IMR-90 (cell line): ENCODE measurements around the gene ITGA1. TPM values are rescaled to one million over a fixed set of nuclear protein-coding genes. Genes with fewer than 3 reads are reported as not detected.

Experiments
- ATAC-seq: fragments of 200-7000 bp; cut with Tn5 transposase; 2 replicates; pipeline ENCODE4 v1.9.1; 2020; ENCODE audit warnings: low read depth, mild to moderate bottlenecking, moderate library complexity
- BruUV-seq: library from RNA; stranded (reverse); fragments of 400-500 nt; replicated peaks from 2 replicates; lab custom pipeline; 2021; lab: Mats Ljungman, UMichigan
- CTCF ChIA-PET: fragments of 300-600 bp; formaldehyde crosslinking; extraction: SDS; loops from one replicate; lab custom pipeline; 2021; ENCODE audit warnings: antibody characterized with exemption; lab: Yijun Ruan, JAX
- POLR2A ChIA-PET: fragments of 300-600 bp; sonication (Branson Sonifier 250); formaldehyde crosslinking; loops from one replicate; lab custom pipeline; 2022; ENCODE audit warnings: antibody characterized with exemption; ENCODE audit not compliant: unreplicated experiment; lab: Charles Lee
- DNase-seq: peaks from one replicate; pipeline ENCODE4 v3.0.0; 2013
- H2AFZ ChIP-seq: replicated peaks from 2 replicates; pipeline ENCODE3; 2013; ENCODE audit warnings: low read length, mild to moderate bottlenecking; ENCODE audit not compliant: poor library complexity
- H2AK5ac ChIP-seq: 2 replicates; pipeline ENCODE4 v1.6.1; 2013; ENCODE audit warnings: low read depth, low read length, inconsistent platforms
- H2AK9ac ChIP-seq: replicated peaks from 2 replicates; pipeline ENCODE3; 2013; ENCODE audit warnings: mild to moderate bottlenecking, low read depth, low read length, moderate library complexity; ENCODE audit not compliant: poor library complexity
- H2BK120ac ChIP-seq: 2 replicates; pipeline ENCODE4 v1.6.1; 2013; ENCODE audit warnings: low read depth, low read length, inconsistent platforms
- H2BK15ac ChIP-seq: 3 replicates; pipeline ENCODE4 v1.6.1; 2013; ENCODE audit warnings: low read depth, low read length, inconsistent platforms
- H2BK20ac ChIP-seq: 2 replicates; pipeline ENCODE4 v1.6.1; 2013; ENCODE audit warnings: low read depth, mild to moderate bottlenecking, inconsistent platforms, low read length, moderate library complexity
- H2BK5ac ChIP-seq: 2 replicates; pipeline ENCODE4 v1.6.1; 2013; ENCODE audit warnings: mild to moderate bottlenecking, low read depth, low read length, inconsistent platforms; ENCODE audit not compliant: poor library complexity, severe bottlenecking
- H3K14ac ChIP-seq: replicated peaks from 2 replicates; pipeline ENCODE4 v1.6.1; 2013; ENCODE audit warnings: low read depth, low read length, inconsistent platforms
- H3K18ac ChIP-seq: 2 replicates; pipeline ENCODE4 v1.6.1; 2013; ENCODE audit warnings: low read depth, low read length, control low read depth
- H3K23ac ChIP-seq: 2 replicates; pipeline ENCODE4 v1.6.1; 2013; ENCODE audit warnings: low read depth, low read length, inconsistent platforms
- H3K27ac ChIP-seq: 2 replicates; pipeline ENCODE4 v1.5.1; 2013; ENCODE audit warnings: mild to moderate bottlenecking, control low read depth, low read length; ENCODE audit not compliant: insufficient read depth
- H3K27me3 ChIP-seq: 2 replicates; pipeline ENCODE4 v1.6.1; 2013; ENCODE audit warnings: low read length; ENCODE audit not compliant: control insufficient read depth, insufficient read depth
- H3K36me3 ChIP-seq: 2 replicates; pipeline ENCODE4 v1.6.1; 2013; ENCODE audit warnings: low read length, mixed read lengths; ENCODE audit not compliant: control insufficient read depth, insufficient read depth
- H3K4ac ChIP-seq: 2 replicates; pipeline ENCODE4 v1.6.1; 2013; ENCODE audit warnings: low read depth, low read length, inconsistent platforms
- H3K4me1 ChIP-seq: 2 replicates; pipeline ENCODE4 v1.6.1; 2013; ENCODE audit warnings: low read length, mixed read lengths; ENCODE audit not compliant: control insufficient read depth, insufficient read depth
- H3K4me2 ChIP-seq: 2 replicates; pipeline ENCODE4 v1.6.1; 2013; ENCODE audit warnings: low read depth, mild to moderate bottlenecking, control low read depth, low read length, moderate library complexity
- H3K4me3 ChIP-seq: 2 replicates; pipeline ENCODE4 v1.5.1; 2013; ENCODE audit warnings: low read depth, mild to moderate bottlenecking, control low read depth, low read length, moderate library complexity; ENCODE audit not compliant: insufficient read depth
- H3K56ac ChIP-seq: 2 replicates; pipeline ENCODE4 v1.6.1; 2013; ENCODE audit warnings: low read length, inconsistent platforms; ENCODE audit not compliant: insufficient read depth; ENCODE audit errors: extremely low read depth
- H3K79me1 ChIP-seq, 2 experiments: 2 replicates each; pipeline ENCODE4 v1.6.1; 2013; ENCODE audit warnings: low read length in 2 of 2, inconsistent platforms in 1 of 2, low read depth in 1 of 2
- H3K9ac ChIP-seq: 2 replicates; pipeline ENCODE4 v1.6.1; 2013; ENCODE audit warnings: low read depth, low read length, control low read depth
- H3K9me1 ChIP-seq: 2 replicates; pipeline ENCODE4 v1.6.1; 2013; ENCODE audit warnings: low read length, inconsistent platforms; ENCODE audit not compliant: insufficient read depth
- H3K9me3 ChIP-seq: 2 replicates; pipeline ENCODE4 v1.6.1; 2013; ENCODE audit warnings: low read length; ENCODE audit not compliant: control insufficient read depth, insufficient read depth
- H4K20me1 ChIP-seq: 2 replicates; pipeline ENCODE4 v1.6.1; 2013; ENCODE audit warnings: low read length, inconsistent platforms; ENCODE audit not compliant: insufficient read depth
- H4K5ac ChIP-seq: 2 replicates; pipeline ENCODE4 v1.6.1; 2013; ENCODE audit warnings: mild to moderate bottlenecking, low read depth, low read length, control low read depth
- H4K8ac ChIP-seq, 2 experiments: 2 replicates each; pipeline ENCODE4 v1.6.1; 2013; ENCODE audit warnings: low read depth in 2 of 2, low read length in 2 of 2, control low read depth in 1 of 2, inconsistent platforms in 1 of 2
- H4K91ac ChIP-seq: 2 replicates; pipeline ENCODE4 v1.6.1; 2013; ENCODE audit warnings: low read depth, low read length, inconsistent platforms; ENCODE audit not compliant: insufficient read depth
- BHLHE40 ChIP-seq: fragments of 150-350 bp; IDR thresholded peaks from 2 replicates; pipeline ENCODE4 v1.6.1; 2016; ENCODE audit warnings: mild to moderate bottlenecking, low read depth, low read length
- CEBPB ChIP-seq: IDR thresholded peaks from 2 replicates; pipeline ENCODE4 v1.6.1; 2012; ENCODE audit warnings: low read depth, low read length, improper control_type of control experiment
- CHD1 ChIP-seq: IDR thresholded peaks from 2 replicates; pipeline ENCODE4 v1.6.1; 2012; ENCODE audit warnings: low read depth, low read length, improper control_type of control experiment
- CTCF ChIP-seq: conservative IDR thresholded peaks from 2 replicates; pipeline ENCODE4 v1.5.1; 2012; ENCODE audit warnings: mild to moderate bottlenecking, low read depth, low read length, improper control_type of control experiment
- FOS ChIP-seq: fragments of 150-350 bp; IDR thresholded peaks from 2 replicates; pipeline ENCODE4 v1.6.1; 2016; ENCODE audit warnings: low read depth, low read length
- MAFK ChIP-seq: IDR thresholded peaks from 2 replicates; pipeline ENCODE4 v1.6.1; 2012; ENCODE audit warnings: low read depth, low read length, improper control_type of control experiment
- MAZ ChIP-seq: IDR thresholded peaks from 2 replicates; pipeline ENCODE4 v1.6.1; 2012; ENCODE audit warnings: low read depth, mild to moderate bottlenecking, low read length, improper control_type of control experiment, moderate library complexity, borderline replicate concordance
- NFE2L2 ChIP-seq: fragments of 150-350 bp; IDR thresholded peaks from 2 replicates; pipeline ENCODE4 v1.6.1; 2016; ENCODE audit warnings: low read depth, mild to moderate bottlenecking, low read length
- POLR2A ChIP-seq: IDR thresholded peaks from 2 replicates; pipeline ENCODE4 v1.6.1; 2012; ENCODE audit warnings: mild to moderate bottlenecking, low read depth, low read length
- RAD21 ChIP-seq: IDR thresholded peaks from 2 replicates; pipeline ENCODE4 v1.6.1; 2012; ENCODE audit warnings: low read length, improper control_type of control experiment
- RCOR1 ChIP-seq: IDR thresholded peaks from 2 replicates; pipeline ENCODE4 v1.6.1; 2012; ENCODE audit warnings: mild to moderate bottlenecking, low read length, improper control_type of control experiment; ENCODE audit not compliant: insufficient replicate concordance
- RFX5 ChIP-seq: IDR thresholded peaks from 2 replicates; pipeline ENCODE4 v1.8.0; 2012; ENCODE audit warnings: low read depth, mild to moderate bottlenecking, low read length, moderate library complexity
- SMC3 ChIP-seq: fragments of 150-350 bp; IDR thresholded peaks from 2 replicates; pipeline ENCODE4 v1.6.1; 2016; ENCODE audit warnings: low read depth, mild to moderate bottlenecking, antibody characterized with exemption, low read length, moderate library complexity
- WGBS, 2 experiments: methylation state at CpG; one replicate each; pipeline versions ENCODE4 v1.1.5 to v1.1.7; 2013; ENCODE audit warnings: missing lambda C conversion rate in 2 of 2; ENCODE audit not compliant: insufficient read length in 1 of 2; ENCODE audit errors: extremely low coverage in 2 of 2; 5-methylcytosine and 5-hydroxymethylcytosine counted together
- dilution Hi-C: fragments of 300-500 bp; cut with HindIII; formaldehyde crosslinking; loops from one replicate; pipeline ENCODE4 v1.14.3; 2018; ENCODE audit warnings: low sequenced_read_pairs; ENCODE audit not compliant: unreplicated experiment
- in situ Hi-C: fragments of 300-500 bp; cut with MboI; formaldehyde crosslinking; loops from 3 replicates; pipeline ENCODE4 v1.14.3; 2019; ENCODE audit warnings: low sequenced_read_pairs, inconsistent platforms, mixed read lengths
- intact Hi-C: fragments of 100-400 bp; cut with micrococcal nuclease; formaldehyde crosslinking; loops from 2 replicates; pipeline ENCODE4 v1.10.0; 2022
- polyA plus RNA-seq, 3 experiments: library from polyadenylated mRNA; depleted of rRNA; stranded (reverse); fragments of >200 nt; gene quantifications; 2 replicates each; pipeline ENCODE4 v1.2.3, GENCODE V29; 2012; ENCODE audit warnings: low replicate concordance in 1 of 3
- total RNA-seq: library from RNA; depleted of rRNA; stranded (reverse); fragments of >200 nt; gene quantifications from 2 replicates; pipeline ENCODE4 v1.2.3, GENCODE V29; 2012
- TF ChIP-seq, protein P1 (sequence below): fragments of 150-350 bp; IDR thresholded peaks from 2 replicates; pipeline ENCODE4 v1.6.1; 2017; ENCODE audit warnings: mild to moderate bottlenecking, antibody characterized with exemption, low read length, low read depth

The ITGA1 gene
- total and polyA plus RNA-seq, 2 of the 4 experiments (the other 2 are of a cell fraction), result 22.3 to 95.2 TPM

DNA sequence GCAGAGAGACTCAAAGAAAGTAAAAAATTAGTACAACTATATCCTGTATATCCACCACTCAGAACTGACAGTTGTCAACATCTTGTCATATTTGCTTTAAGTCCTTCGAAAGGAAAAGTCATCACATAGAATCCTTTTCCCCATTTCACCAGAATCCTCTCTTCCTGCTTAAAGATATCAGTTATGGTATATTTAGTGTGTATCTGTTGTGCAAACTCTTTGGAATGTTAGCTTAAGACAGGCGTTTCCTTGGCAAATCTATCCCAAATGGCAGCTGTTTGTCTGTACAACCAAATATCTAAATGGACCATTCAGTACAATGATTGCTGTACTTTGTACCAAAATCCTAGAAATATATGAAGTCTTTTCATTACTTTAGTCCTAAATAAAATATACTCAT, 98.5 kb downstream of the ITGA1 start:
- H4K20me1 ChIP-seq, result no peaks in the 10 kb centered on the region
- peak overlapping the region in 1 of 2 experiments; percentile 34; a peak in 1 of 4 replicates for H4K8ac ChIP-seq
- dilution Hi-C loops, result no loop called here
- H3K9me3 ChIP-seq, result no peaks in the 10 kb centered on the region
- H3K23ac ChIP-seq, result no peak overlapping the region
- H2BK20ac ChIP-seq, result no peak overlapping the region
- TF ChIP-seq CTCF, result no peak
- no peak for TF ChIP-seq RAD21
- no peak for TF ChIP-seq RFX5
- TF ChIP-seq CEBPB, result no peak
- TF ChIP-seq RCOR1, result no peak
- TF ChIP-seq CHD1, result no peak
- TF ChIP-seq BHLHE40, result no peak
- TF ChIP-seq, protein P1, sequence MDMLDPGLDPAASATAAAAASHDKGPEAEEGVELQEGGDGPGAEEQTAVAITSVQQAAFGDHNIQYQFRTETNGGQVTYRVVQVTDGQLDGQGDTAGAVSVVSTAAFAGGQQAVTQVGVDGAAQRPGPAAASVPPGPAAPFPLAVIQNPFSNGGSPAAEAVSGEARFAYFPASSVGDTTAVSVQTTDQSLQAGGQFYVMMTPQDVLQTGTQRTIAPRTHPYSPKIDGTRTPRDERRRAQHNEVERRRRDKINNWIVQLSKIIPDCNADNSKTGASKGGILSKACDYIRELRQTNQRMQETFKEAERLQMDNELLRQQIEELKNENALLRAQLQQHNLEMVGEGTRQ, result no peak
- TF ChIP-seq NFE2L2, result no peak
- no peak for TF ChIP-seq POLR2A
- TF ChIP-seq MAZ, result no peak
- no peak for TF ChIP-seq FOS
- TF ChIP-seq SMC3, result no peak
- no peak for TF ChIP-seq MAFK
- H3K18ac ChIP-seq, result no peak overlapping the region; the same call in 1 of the 2 replicates
- H2AFZ ChIP-seq, result no peak overlapping the region
- CTCF ChIA-PET, result interaction anchor here (1.3 kb wide), 1 partner anchor 9 kb away, joined by 4 read pairs; no protein-coding TSS in a partner anchor
- no peak overlapping the region for H2AK5ac ChIP-seq
- H2AK9ac ChIP-seq, result no peak overlapping the region
- H4K5ac ChIP-seq, result no peak overlapping the region
- peaks cover 5% of the 10 kb centered on the region for H3K4me1 ChIP-seq
- no peak overlapping the region for H3K4me2 ChIP-seq
- no peaks in the 10 kb centered on the region for H3K27me3 ChIP-seq
- no peak overlapping the region for H2BK5ac ChIP-seq
- no peak overlapping the region for H3K14ac ChIP-seq
- no peak overlapping the region for H3K9ac ChIP-seq
- no peak overlapping the region for H3K4me3 ChIP-seq
- peaks cover 28% of the 10 kb centered on the region for H3K36me3 ChIP-seq
- H3K27ac ChIP-seq, result no peak overlapping the region
- no peak overlapping the region for H3K56ac ChIP-seq
- ATAC-seq (no peak), DNase-seq (no peak)
- no peak overlapping the region for H2BK15ac ChIP-seq
- no CpG with 5 or more reads among the region's 2 CpGs for WGBS, 2 experiments
- H3K79me1 ChIP-seq, result peaks cover 0 to 7% of the 10 kb centered on the region in 2 experiments; a peak in 1 of 4 replicates
- no peak overlapping the region for H4K91ac ChIP-seq
- 0 out of 2 replicates have a peak, but pooled peaks cover 8% of the 10 kb centered on the region for H3K9me1 ChIP-seq
- no peak overlapping the region for H3K4ac ChIP-seq
- intact Hi-C loops, result no loop called here
- POLR2A ChIA-PET, result no interaction called here
- H2BK120ac ChIP-seq, result no peak overlapping the region
- no TSS peak for BruUV-seq
- in situ Hi-C loops, result no loop called here
